ENCODE measurements around the gene MAPK8.
"Not testable (repeated sequence)": the region's sequence is repeated elsewhere in the genome, so short reads cannot be mapped to it uniquely, and the experiment has no call there.

Gene MAPK8

DNA sequence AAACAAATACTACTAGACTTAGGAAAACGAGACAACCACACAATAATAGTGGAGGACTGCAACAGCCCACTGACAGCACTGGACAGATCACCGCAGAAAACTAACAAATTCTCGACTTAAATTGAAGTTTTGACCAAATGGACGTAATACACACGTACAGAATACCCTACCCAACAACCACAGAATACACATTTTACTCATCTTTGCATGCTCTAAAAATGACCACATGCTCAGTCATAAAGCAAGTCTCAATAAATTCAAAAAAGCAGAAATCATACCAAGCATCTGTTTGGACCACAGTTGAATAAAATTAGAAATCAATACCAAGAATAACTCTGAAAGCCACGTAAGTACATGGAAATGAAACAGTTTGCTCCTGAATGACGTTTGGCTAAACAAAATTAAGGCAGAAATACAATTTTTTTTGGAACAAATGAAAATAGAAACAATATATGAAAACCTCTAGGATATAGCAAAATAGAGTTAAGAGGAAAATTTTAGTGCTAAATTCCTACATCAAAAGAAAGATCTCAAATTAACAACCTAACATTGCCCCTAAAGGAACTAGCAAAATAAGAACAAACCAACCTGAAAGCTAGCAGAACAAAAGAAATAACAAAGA is 30.6 kb downstream of the MAPK8 start:
- DNase-seq, result no peak

DNA sequence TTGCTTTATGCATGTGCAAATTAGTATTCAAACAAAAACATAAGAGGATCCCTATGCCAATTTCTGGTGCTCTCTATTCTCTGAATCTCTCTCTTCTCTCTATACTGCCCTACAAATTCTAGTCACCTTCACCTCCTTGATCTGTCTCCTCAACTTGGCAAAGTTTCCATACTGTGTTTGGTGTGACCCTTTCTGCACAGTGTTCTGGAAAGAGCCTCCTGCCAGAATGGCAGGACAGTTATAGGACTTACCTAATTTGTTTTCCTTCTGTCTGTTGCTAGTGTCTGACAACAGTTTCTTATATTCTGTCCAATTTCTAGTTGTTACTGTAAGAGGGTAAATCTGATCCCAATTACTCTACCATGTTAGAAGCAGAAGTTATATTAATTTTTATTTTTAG is 34.3 kb downstream of the MAPK8 start:
- DNase-seq, result no peak

DNA sequence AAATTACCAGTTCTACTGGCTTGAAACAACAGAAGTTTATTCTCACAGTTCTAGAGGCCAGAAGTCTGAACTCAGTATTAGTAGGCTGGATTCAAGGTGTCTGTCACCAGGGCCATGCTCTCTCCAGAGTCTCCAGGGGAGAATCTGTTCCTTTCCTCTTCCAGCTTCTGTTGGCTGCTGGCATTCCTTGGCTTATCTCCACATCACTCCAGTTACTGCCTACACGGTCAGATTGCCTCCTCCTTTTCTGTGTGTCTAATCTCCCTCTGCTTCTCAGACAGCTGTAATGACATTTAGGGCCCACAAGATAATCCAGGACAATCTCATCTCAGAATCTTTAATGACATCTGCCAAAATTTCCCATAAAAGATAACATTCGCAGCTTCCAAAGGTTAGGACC is 36.6 kb downstream of the MAPK8 start:
- no peak for DNase-seq

DNA sequence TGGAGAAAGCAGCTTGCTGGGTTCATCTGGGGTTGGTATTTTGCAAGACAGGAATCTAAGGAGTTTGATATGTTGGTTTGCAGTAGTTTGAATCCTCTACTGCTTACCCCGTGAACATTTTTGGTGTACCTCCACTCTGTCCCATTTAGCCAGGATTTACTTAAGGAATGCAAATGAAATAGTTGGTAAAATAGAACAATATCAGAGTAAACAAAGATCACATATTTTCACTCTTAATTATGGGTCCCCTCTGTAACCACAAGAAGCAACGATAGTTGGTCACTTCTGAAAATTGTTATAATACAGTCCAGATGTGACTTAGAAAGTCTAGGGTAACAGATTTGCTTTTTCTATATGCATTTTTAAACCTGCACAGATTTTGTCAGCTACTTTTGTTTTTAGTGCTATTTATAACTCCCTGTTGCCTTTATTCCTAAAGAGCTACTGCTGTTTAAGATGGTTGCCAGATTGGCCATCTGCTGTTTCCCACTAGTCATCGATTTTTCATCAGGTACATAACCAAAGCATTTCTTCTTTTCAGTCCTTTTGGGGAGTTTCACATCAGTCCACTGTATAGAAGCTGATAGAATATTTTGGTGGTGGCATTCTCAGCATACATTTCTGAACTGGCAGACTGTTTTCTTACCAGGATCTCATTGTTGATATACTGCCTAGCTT is 37.6 kb downstream of the MAPK8 start:
- DNase-seq, result no peak

DNA sequence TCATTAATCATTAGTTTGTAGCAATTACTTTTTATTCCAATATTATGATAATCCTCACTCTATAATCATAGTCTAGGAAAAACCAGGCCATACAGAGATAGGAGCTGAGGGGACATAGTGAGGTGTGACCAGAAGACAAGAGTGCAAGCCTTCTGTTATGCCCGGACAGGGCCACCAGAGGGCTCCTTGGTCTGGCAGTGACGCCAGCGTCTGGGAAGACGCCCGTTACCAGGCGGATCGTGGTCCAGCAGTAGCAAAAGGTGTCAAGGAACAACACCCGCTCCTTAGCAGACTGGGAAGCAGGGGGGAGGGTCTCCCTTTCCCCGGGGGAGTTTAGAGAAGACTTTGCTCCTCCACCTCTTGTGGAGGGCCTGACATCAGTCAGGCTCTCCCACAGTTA is 39.8 kb downstream of the MAPK8 start:
- not testable (repeated sequence) for DNase-seq

DNA sequence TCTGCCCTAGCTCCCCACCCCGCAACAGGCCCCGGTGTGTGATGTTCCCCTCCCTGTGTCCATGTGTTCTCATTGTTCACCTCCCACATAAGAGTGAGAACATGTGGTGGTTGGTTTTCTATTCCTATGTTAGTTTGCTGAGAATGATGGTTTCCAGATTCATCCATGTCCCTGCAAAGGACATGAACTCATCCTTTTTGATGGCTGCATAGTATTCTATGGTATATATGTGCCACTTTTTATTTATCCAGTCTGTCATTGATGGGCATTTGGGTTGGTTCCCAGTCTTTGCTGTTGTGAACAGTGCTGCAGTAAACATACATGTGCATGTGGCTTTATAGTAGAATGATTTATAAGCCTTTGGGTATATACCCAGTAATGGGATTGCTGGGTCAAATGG is 41.1 kb downstream of the MAPK8 start:
- not testable (repeated sequence) for DNase-seq

DNA sequence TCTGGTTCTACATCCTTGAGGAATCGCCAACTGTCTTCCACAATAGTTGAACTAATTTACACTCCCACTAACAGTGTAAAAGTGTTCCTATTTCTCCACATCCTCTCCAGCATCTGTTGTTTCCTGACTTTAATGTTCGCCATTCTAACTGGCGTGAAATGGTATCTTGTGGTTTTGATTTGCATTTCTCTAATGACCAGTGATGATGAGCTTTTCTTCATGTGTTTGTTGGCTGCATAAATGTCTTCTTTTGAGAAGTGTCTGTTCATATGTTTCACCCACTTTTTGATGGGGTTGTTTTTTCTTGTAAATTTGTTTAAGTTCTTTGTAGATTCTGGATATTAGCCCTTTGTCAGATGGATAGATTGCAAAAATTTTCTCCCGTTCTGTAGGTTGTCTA is 41.5 kb downstream of the MAPK8 start:
- DNase-seq, result not testable (repeated sequence)

DNA sequence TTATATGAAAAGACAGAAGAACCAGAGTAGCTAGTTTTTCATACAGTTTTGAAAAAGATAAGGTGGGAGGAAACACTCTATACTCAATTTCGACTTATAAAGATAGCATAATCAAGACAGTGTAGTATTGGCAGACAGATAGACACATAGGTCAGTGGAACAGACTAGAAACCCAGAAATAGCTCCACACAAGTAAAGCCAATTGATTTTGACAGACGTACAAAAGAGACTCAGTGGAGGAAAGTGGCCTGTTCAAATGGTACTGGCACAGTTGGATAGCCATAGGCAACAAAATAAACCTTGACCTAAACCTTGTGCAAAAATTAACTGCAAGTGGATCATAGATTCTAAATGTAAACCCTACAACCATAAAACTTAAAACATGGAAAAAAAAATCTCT is 46.8 kb downstream of the MAPK8 start:
- no peak for DNase-seq

DNA sequence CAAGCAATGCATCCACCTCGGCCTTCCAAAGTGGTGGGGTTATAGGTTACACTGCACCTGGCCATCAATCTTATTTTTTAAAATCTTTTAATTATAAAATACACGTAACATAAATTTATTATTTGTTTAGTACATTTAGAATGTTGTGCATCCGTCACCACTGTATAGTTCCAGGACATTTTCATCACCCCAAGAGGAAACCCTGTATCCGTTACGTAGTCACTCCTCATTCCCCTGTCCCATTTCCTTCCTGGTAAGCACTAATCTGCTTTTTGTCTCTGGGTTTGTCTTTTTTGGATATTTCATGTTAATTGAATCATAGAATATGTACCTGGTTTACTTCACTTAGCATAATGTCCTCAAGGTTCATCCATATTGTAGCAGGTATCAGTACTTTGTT is 51.2 kb downstream of the MAPK8 start:
- no peak for DNase-seq

DNA sequence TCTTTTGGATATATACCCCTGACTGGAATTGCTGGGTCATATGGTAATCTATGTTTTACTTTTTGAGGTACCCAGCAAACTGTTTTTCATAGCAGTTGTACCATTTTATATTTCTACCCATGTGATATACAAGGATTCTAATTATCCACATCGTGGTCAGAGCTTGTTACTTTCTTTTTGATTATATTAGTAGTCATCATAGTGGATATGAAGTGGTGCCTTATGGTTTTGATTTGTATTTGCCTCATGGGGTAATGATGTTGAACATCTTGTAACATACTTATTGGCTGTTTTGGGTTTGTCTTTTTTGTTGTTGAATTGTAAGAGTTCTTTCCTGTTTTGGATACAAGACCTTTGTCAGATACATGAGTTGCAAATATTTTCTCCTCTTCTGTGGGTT is 51.7 kb downstream of the MAPK8 start:
- DNase-seq, result no peak

DNA sequence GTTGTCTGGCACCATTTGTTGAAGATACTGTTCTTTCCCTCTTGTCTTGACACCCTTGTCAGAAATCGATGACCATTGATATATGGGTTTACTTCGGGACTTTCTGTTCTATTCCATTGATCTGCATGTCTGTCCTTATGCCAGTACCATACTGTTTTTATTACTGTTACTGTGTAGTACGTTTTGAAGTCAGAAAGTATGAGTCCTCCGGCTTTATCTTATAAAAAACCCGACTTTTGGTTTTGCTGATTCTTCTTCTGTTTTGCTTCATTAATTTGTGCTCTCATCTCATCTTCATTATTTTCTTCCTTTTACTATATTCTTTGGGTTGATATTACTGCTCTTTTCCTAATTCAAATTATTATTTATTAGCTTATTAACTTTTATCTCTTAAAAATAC is 52.4 kb downstream of the MAPK8 start:
- DNase-seq, result no peak

DNA sequence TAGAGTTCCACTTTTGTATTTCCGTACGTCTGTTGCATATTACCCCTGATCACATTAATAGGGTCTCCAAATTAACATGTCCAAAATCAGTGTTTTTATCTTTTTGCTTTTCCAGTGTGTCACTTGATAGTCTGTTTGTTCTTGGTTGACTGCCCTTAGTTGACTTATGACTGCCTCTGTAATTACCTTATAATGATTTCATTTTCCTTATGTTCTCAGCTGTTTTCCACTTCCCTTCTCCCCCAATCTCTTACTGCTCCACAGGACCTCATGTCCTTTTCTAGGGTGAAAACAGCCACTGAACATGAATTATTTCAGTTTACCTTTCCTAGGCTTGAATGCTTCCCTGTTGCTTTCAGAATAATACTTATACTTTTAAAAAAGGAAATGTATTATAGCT is 54.7 kb downstream of the MAPK8 start:
- no peak for DNase-seq

DNA sequence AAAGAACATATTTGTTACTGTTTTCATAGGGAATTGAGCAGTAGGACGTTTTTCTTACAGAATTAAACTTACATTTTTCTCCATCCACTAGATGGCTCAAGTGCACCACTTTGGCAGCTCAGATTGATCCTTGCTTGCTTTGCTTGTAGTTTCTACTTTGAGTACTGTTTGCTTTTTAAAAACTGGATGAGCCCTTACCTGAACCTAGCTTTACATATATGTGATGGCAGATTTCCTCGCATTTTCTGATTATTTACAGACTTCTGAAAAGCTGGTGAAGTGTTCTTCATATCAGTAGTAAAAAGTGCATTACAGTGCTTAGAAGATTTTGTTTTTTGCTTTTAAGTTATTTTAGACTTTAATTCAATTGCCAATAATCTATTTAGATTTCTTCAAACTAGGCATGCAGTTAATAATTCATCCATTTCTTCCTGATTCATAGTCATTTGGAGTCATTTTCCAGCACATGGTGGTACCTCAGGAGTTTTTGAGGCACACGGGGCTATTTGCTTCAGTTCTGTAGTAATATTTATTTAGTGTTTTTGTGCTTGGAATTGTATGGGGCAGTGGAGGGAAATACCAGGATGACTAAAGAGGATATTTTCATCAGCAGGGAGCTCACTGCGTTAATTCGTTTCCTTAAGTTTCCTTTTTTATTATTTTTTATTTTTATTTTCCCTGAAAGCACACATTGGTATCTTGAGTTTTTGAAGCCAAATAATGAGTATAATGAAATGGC is 57.3 kb downstream of the MAPK8 start:
- peak; percentile 60 for DNase-seq

DNA sequence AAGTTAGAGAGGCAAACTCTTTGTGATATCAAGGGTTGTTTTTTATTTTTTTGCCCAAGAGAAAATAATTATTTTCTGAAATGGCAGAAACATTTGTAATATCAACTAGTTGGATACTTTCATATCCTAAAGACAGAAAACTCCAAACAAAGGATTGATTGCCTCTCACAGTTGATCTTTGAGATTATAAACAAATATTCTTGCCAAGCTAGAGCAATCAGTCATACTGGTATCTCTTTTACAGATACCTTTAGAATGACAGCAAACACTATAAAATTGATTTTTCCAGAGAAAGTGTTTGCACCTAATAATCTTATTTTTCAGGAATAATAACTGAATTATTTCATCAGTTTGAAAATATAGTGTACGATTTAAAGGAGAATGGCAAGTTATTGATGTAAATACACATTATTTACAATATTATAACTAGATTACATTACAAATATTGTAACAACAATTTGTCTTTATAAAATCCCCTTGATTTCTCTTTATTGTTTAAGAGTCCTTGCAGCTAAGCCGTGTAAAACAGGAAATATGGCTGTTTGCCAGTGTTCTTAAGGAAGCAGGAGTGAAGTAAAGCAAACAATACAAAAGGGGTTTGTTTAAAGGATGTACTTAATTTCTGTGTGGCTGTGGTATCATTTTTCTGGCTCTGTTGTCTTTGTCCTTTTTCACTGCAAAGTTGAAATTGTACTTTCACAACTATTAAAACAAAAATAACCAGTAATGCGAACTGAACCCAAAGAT is 58.4 kb downstream of the MAPK8 start:
- peak; percentile 66 for DNase-seq

DNA sequence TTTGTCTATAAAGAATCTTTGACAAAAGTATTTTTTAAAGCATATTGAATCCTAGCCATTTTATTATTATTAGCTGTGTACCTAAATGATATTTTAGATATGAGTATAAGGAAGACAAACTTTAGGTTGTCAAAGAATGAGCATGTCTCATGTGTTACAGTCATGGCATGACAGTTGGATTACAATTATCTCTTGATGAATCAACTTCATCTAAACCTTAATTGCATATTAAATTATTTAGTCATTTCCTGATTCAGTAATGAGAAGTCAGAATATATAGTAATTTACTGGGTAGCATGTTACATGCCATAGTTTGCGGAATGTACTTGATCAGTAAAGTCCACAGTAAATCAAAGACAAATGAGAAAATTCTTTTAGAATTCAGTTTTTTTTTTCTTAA is 59.2 kb downstream of the MAPK8 start:
- no peak for DNase-seq

DNA sequence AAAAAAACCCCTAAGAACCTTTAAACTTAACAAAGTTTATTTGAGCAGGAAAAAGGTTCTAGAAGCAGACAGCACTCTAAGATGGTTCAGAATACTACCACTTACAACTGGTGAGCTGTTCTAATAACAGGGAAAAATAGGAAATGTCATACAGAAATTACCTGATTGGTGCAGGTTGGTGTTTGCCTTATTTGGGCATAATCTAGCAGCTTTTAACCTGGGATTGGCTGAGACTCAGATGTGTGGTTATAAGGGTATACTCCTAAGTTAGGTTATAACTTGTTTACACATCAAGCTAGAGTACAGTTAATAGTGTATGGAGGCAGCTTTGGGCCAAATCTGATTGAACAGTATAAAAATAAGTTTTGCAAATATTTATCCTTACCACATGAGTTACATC is 59.8 kb downstream of the MAPK8 start:
- no peak for DNase-seq

DNA sequence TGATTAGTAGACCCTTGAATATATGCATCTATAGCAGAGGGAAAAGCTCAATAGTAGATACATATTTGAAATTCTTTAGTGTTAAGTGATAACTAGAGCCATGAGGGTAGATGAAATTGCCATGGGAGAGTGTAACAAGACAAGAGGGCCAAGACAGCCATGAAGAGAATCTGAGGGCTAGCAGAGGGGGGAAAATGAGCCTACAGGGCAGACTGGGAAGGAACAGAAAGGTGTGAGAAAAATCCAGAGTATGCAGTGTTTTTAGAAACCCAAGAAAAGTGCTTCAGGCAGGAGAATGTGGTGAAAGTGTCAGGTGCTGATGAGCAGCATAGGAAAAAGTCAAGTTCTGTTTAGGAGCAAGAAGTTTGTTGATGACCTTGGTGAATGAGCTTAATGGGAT is 63.0 kb downstream of the MAPK8 start:
- DNase-seq, result no peak

DNA sequence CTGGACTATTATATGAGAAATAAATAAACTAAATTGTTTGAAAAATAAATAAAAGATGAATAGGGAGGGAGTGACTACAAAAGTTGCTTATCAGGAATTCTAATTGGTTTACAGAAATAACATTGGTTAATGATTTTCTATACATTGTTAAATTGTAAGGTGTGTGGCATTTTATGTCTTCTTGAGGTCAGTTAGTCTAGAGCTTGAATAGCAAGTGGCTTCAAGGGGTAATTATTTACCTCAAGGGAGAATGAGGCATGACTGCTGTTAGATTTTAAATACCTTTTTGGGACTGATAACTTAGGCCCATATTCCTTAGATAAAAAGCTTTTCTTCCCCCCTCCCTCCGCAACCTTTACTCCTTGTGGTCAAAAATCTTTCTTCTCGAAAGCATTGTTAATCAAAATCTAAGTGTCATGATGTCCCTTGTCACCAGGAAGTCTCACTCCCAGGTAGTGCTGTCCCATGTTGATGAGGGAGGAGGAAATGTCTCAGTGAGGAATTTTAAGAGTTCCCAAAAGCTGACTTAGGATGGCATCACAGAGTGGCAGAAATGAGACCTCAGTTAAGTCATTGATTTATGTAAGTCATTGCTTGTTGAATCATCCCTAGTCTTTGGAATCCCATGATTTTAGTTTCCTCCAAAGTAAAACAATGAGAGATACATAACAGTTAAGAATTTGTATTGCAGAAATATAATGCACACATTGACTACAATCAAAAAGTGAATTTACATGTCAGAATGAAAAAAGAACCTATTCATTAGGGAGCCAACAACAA is 71.5 kb downstream of the MAPK8 start:
- DNase-seq, result no peak

DNA sequence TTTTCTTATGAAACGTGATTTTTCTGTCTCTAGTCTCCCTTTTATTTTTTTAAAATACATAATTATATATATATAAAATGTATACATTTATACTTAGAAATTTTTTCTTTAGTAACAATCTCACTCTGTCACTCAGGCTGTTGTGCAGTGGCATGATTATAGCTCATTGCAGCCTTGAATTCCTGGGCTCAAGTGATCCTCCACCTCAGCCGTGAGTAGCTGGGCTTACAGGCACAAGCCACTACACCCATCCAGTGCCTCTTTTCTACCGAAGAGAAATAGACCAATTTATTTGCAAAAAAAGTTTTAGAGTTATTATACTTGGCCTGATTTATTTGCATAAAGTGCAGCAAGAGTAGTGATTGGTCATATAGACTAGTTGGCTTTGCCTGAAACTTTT is 72.2 kb downstream of the MAPK8 start:
- no peak for DNase-seq

DNA sequence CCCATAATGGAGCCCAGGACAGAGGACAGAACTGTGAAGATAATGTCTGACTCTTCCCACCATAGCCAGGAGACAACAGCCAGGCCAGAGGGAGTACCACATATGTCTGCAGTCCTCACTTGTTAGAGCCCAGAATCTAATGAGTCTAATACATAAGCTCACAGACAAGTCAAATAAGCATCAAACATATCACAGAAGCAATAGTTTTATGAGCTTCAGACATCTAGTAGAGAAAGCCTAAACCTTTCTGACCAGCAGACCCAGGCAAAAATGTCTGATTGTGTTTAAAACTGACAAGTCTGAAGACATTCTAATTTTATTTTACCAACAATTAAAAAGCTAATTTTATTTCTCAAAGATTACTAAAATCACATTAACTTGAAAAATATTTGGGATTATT is 75.5 kb downstream of the MAPK8 start:
- DNase-seq, result no peak

DNA sequence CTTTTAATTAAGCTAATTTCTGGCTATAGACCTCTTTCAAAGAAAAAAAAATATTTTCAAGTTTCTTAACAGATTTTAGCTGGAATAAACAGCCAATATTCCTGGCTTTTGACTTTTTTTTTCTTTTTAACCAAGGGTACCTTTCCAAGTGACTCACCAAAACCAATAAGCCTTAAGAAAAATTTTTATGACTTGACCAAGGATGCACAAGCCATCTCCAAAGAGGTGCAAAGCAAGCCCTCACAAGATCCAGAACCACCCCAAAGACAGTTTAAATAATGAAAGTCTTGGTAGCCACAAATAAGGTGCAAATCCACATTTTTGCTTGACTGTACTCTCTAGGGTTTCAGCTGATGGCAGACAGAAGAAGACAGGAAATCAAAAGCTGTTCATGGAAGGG is 76.5 kb downstream of the MAPK8 start:
- no peak for DNase-seq

DNA sequence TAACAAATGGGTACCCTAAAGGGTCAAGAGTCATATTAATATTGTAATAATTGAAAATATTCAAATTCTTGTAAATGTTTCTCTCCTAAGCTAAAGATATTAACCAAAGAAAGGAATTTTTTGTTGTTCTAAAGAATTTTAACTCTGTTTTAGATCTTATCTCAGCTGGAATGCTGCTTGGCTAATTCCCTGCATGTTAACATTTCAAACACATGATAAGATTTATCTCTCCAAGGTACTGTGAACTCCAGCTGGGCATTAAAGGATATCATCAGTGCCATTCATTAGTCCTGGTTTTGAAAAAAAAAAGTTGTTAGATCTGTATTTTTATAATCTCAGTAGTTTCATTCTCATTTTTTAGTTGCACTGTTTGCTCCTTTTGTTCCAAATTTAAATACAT is 76.9 kb downstream of the MAPK8 start:
- DNase-seq, result no peak

DNA sequence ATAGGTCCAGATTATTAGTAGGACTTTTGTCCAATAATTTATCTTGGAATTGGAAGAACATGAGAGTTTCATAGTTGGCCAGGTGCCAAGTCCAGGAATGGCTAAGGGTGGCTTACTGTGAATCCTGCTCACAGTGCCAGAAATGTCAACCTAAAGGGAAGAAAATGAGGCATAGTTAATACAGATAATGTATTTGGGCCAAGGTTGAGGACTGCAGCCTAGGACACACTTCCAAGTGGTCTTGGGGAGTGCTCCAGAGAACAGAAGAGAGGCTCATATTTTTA is 78.2 kb downstream of the MAPK8 start:
- no peak for DNase-seq

Measured in NCI-H510A treated with DMSO at 0.1 percent for 48 hours (cell line).